WI38 (cell line): ENCODE results near the gene LMO4.

ENCODE experiments used
- H3K4me3 ChIP-seq: 2 replicates; pipeline ENCODE4 v1.5.1; 2011; ENCODE audit warnings: low read depth, mild to moderate bottlenecking, control low read depth, low read length
- CTCF ChIP-seq: IDR thresholded peaks from 2 replicates; pipeline ENCODE4 v1.5.1; 2012; ENCODE audit warnings: low read depth, mild to moderate bottlenecking, control low read depth, low read length

The LMO4 gene

GRCh38 chr1:87307306-87307705, 21.4 kb upstream of the LMO4 start:
- no peak overlapping the region for H3K4me3 ChIP-seq
- no peak for TF ChIP-seq CTCF

- TF ChIP-seq CTCF: no peak
- no peak overlapping the region for H3K4me3 ChIP-seq
Measured at GRCh38 chr1:87307931-87308330, 20.7 kb upstream of the LMO4 start.

- no peak overlapping the region for H3K4me3 ChIP-seq
- no peak for TF ChIP-seq CTCF
Measured at GRCh38 chr1:87314091-87314490, 14.6 kb upstream of the LMO4 start.

GRCh38 chr1:87318056-87318650, 10.5 kb upstream of the LMO4 start:
- H3K4me3 ChIP-seq: no peak overlapping the region
- TF ChIP-seq CTCF: no peak

- H3K4me3 ChIP-seq: no peak overlapping the region
- TF ChIP-seq CTCF: no peak
Measured at GRCh38 chr1:87318806-87319205, 9.9 kb upstream of the LMO4 start.

- H3K4me3 ChIP-seq: no peak overlapping the region
- TF ChIP-seq CTCF: peak; percentile 38; the same call in 1 of the 2 replicates
Measured at GRCh38 chr1:87325982-87326738, 2.5 kb upstream of the LMO4 start.

- H3K4me3 ChIP-seq: peak overlapping the region; percentile 78
- no peak for TF ChIP-seq CTCF
Measured at GRCh38 chr1:87327376-87328271, 1.1 kb upstream of the LMO4 start.
